DOHH2 (cell line): ENCODE data around the gene C2orf78.

Experiments used
- H3F3A ChIP-seq: fragments of 200-600 bp; sonication (generic), shearing (Covaris generic); 2 replicates; pipeline ENCODE4 v1.6.0; 2016; ENCODE audit warnings: antibody characterized with exemption, mild to moderate bottlenecking; ENCODE audit not compliant: control insufficient read depth, insufficient read depth
- H3K27ac ChIP-seq: fragments of 200-600 bp; sonication (generic); 2 replicates; pipeline ENCODE4 v1.5.1; 2014; ENCODE audit warnings: low read depth, mild to moderate bottlenecking, low read length, moderate library complexity
- H3K27me3 ChIP-seq: fragments of 200-600 bp; sonication (generic); 2 replicates; pipeline ENCODE4 v1.6.1; 2014; ENCODE audit warnings: mild to moderate bottlenecking, low read length, mixed read lengths; ENCODE audit not compliant: control insufficient read depth
- H3K36me3 ChIP-seq: fragments of 200-600 bp; sonication (generic); 2 replicates; pipeline ENCODE4 v1.6.1; 2014; ENCODE audit warnings: mild to moderate bottlenecking, low read length, moderate library complexity, mixed read lengths; ENCODE audit not compliant: control insufficient read depth
- H3K4me1 ChIP-seq: fragments of 200-600 bp; sonication (generic); 2 replicates; pipeline ENCODE4 v1.6.1; 2014; ENCODE audit warnings: mild to moderate bottlenecking, low read length, mixed read lengths; ENCODE audit not compliant: control insufficient read depth
- H3K4me2 ChIP-seq: fragments of 200-600 bp; sonication (generic); 2 replicates; pipeline ENCODE4 v1.6.0; 2014; ENCODE audit warnings: mild to moderate bottlenecking, low read length, moderate library complexity
- H3K4me3 ChIP-seq: fragments of 200-600 bp; sonication (generic); 2 replicates; pipeline ENCODE4 v1.5.1; 2014; ENCODE audit warnings: mild to moderate bottlenecking, low read length, mixed read lengths
- H3K79me2 ChIP-seq: fragments of 200-600 bp; sonication (generic); 2 replicates; pipeline ENCODE4 v1.6.1; 2014; ENCODE audit warnings: mild to moderate bottlenecking, low read length, mixed read lengths; ENCODE audit not compliant: control insufficient read depth
- H3K9me2 ChIP-seq: fragments of 200-600 bp; sonication (generic); replicated peaks from 2 replicates; pipeline ENCODE4 v1.6.1; 2014; ENCODE audit warnings: mild to moderate bottlenecking, low read length, mixed read lengths; ENCODE audit not compliant: control insufficient read depth
- H3K9me3 ChIP-seq: fragments of 200-600 bp; sonication (generic); 2 replicates; pipeline ENCODE4 v1.6.1; 2014; ENCODE audit warnings: antibody characterized with exemption, low read length, mixed read lengths; ENCODE audit not compliant: control insufficient read depth, insufficient read depth
- H4K20me1 ChIP-seq: fragments of 200-600 bp; sonication (generic); 2 replicates; pipeline ENCODE4 v1.6.0; 2014; ENCODE audit warnings: low read depth, mild to moderate bottlenecking, antibody characterized with exemption, low read length, moderate library complexity; ENCODE audit not compliant: control insufficient read depth, insufficient read depth
- EZH2phosphoT487 ChIP-seq: fragments of 200-600 bp; sonication (generic); IDR thresholded peaks from 2 replicates; pipeline ENCODE4 v1.6.1; 2017; ENCODE audit warnings: borderline replicate concordance, mild to moderate bottlenecking, antibody characterized with exemption, low read length, moderate library complexity, mixed read lengths
- TF ChIP-seq, protein P1 (sequence below): fragments of 200-600 bp; sonication (generic); IDR thresholded peaks from one replicate; pipeline ENCODE4 v1.5.1; 2014; ENCODE audit warnings: antibody characterized with exemption, mild to moderate bottlenecking, low read depth, low read length; ENCODE audit not compliant: poor library complexity, severe bottlenecking

Gene C2orf78

DNA sequence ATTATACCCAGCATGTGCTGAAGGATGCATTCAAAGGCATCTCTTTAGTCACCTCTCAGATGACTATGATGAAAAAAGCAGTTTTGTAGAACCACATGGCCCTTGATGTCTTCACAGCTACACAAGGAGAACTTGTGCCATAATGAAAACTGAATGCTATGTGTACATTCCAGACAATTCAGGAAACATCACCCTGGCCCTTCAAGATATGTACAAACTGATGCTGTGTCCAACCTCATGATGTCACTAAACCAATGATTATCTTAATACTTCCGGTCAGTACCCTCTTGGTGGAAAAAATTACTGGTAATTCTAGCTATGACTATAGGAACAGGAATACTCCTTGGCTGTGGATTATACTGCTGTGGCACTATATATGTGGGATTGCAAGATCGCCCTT, 24.1 kb upstream of the C2orf78 start:
- Histone ChIP-seq H3K9me2 (no peaks in the 10 kb centered on the region), H3K27me3 (no peaks in the 10 kb centered on the region), H3K36me3 (peaks cover 39% of the 10 kb centered on the region), H3K4me2 (no peak overlapping the region), H3K4me3 (no peak overlapping the region), H3K4me1 (no peaks in the 10 kb centered on the region), H3K27ac (no peak overlapping the region), H4K20me1 (no peaks in the 10 kb centered on the region), H3K9me3 (no peaks in the 10 kb centered on the region), H3F3A (no peaks in the 10 kb centered on the region), H3K79me2 (no peaks in the 10 kb centered on the region)
- no peak for TF ChIP-seq EZH2phosphoT487
- TF ChIP-seq, protein P1, sequence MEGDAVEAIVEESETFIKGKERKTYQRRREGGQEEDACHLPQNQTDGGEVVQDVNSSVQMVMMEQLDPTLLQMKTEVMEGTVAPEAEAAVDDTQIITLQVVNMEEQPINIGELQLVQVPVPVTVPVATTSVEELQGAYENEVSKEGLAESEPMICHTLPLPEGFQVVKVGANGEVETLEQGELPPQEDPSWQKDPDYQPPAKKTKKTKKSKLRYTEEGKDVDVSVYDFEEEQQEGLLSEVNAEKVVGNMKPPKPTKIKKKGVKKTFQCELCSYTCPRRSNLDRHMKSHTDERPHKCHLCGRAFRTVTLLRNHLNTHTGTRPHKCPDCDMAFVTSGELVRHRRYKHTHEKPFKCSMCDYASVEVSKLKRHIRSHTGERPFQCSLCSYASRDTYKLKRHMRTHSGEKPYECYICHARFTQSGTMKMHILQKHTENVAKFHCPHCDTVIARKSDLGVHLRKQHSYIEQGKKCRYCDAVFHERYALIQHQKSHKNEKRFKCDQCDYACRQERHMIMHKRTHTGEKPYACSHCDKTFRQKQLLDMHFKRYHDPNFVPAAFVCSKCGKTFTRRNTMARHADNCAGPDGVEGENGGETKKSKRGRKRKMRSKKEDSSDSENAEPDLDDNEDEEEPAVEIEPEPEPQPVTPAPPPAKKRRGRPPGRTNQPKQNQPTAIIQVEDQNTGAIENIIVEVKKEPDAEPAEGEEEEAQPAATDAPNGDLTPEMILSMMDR, result no peak

DNA sequence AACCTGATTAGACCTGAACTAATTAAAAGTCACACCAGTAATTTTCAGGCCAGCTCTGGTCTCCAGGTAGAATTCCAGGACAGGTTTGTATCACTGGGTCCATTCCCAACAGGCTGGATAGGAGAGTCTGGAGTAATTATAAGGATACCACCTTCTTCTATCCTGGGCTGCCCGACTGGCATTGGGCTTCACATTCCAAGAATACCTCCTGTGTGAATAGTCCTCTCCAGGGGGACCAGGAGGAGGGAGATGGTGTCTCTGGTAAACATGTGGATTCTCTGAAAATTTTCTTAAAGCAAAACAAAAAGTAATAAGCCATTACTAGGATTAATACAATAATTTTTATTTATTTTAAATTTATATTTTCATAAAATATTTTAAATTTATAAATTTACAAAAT, 21.4 kb upstream of the C2orf78 start:
- Histone ChIP-seq H3K27ac (no peak overlapping the region), H3K36me3 (peaks cover 57% of the 10 kb centered on the region), H3K4me2 (no peak overlapping the region), H3K9me2 (no peaks in the 10 kb centered on the region), H3K79me2 (no peaks in the 10 kb centered on the region), H3K4me3 (no peak overlapping the region), H4K20me1 (no peaks in the 10 kb centered on the region), H3K9me3 (no peaks in the 10 kb centered on the region), H3F3A (no peaks in the 10 kb centered on the region), H3K27me3 (no peaks in the 10 kb centered on the region), H3K4me1 (no peaks in the 10 kb centered on the region)
- TF ChIP-seq EZH2phosphoT487, result no peak
- TF ChIP-seq, protein P1, result no peak

DNA sequence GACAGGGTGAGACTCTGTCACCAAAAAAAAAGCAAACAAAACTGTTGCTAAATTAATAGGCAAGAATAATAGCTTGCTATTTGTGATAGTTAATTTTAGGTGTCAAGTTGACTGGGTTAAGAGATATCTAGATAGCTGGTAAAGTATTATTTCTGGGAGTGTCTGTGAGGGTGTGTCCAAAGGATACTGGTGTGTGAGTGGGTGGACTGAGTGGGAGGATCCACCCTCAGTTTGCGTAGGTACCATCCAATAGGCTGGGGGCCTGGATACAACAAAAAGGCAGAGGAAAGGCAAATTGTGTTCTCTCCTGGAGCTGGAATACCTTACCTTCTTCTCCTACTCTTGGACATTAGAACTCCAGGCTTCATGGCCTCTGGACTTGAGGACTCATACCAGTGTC, 19.0 kb upstream of the C2orf78 start:
- Histone ChIP-seq H3K4me2 (no peak overlapping the region), H3K4me3 (no peak overlapping the region), H3K9me3 (no peaks in the 10 kb centered on the region), H3K36me3 (peaks cover 68% of the 10 kb centered on the region), H3K79me2 (no peaks in the 10 kb centered on the region), H3K9me2 (no peaks in the 10 kb centered on the region), H3F3A (no peaks in the 10 kb centered on the region), H3K27me3 (no peaks in the 10 kb centered on the region), H3K27ac (no peak overlapping the region), H4K20me1 (no peaks in the 10 kb centered on the region), H3K4me1 (no peaks in the 10 kb centered on the region)
- TF ChIP-seq, protein P1, result no peak
- no peak for TF ChIP-seq EZH2phosphoT487

DNA sequence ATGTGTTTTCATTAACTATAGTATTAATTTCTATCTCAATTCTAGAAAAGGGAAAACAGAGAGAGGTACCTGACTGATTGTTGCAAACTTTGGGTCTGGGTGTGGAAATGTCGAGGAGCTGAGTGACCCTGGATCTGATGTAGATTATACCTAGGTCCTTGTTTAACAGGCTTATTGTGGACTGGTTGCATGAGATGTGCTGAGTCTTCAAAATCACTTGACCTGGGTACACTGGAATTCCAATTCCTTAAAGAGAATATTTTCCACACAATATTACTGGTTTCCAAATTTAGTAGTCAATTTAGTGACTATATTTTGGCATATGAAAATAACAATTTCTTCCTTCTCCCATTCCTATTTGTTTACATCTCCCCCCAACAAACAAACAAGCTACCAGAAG, 17.6 kb upstream of the C2orf78 start:
- no peaks in the 10 kb centered on the region for H4K20me1 ChIP-seq
- TF ChIP-seq, protein P1, result no peak
- TF ChIP-seq EZH2phosphoT487, result no peak
- no peaks in the 10 kb centered on the region for H3K9me3 ChIP-seq
- H3K9me2 ChIP-seq, result no peaks in the 10 kb centered on the region
- no peak overlapping the region for H3K27ac ChIP-seq
- no peaks in the 10 kb centered on the region for H3F3A ChIP-seq
- H3K27me3 ChIP-seq, result no peaks in the 10 kb centered on the region
- no peaks in the 10 kb centered on the region for H3K79me2 ChIP-seq
- H3K4me2 ChIP-seq, result no peak overlapping the region
- peaks cover 59% of the 10 kb centered on the region for H3K36me3 ChIP-seq
- no peaks in the 10 kb centered on the region for H3K4me1 ChIP-seq
- H3K4me3 ChIP-seq, result no peak overlapping the region
